Measurements from ENCODE around the gene MNT.
"Not testable (repeated sequence)": the region's sequence is repeated elsewhere in the genome, so short reads cannot be mapped to it uniquely, and the experiment has no call there.

Gene MNT

GRCh38 chr17:2400877-2401425, at the start of gene MNT:
TSS of gene MNT (minus strand) at chr17:2401060. CDS start at chr17:2400712, 348 bp downstream.
- DNase-seq (ENCODE audit: low spot score) = peak; percentile 91

DNA sequence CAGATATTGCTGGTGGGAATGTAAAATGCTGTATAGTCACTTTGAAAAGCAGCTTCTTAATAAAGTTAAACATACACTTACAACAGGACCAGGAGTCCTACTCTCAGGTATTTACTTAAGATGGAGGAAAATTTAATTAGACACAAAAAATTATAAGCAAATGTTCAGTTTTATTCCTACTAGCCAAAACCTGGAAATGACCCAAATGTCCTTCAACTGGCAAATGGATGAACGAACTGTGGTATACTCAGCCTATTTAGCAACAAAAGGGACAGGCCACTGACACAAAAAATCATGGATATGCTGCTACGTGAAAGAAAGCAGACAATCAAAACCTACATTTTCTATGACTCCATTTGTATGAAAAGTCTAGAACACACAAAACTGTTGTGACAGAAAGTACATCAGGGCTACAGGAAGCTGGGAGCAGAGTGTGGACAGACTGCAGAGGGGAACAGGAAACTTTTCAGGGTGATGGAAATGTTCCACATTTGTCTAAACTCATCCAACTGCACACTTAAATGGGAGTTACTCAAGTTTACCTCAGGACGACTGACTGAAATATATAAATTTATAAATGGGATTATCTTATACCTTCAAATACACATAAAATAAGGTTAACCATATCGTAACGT, 49.3 kb upstream of the MNT start:
- DNase-seq (ENCODE audit: low spot score) = no peak

- DNase-seq (ENCODE audit: low spot score) = no peak
These were observed 48.6 kb upstream of the MNT start for GRCh38 chr17:2449486-2449885.

GRCh38 chr17:2447479-2447878, 46.6 kb upstream of the MNT start:
- DNase-seq (ENCODE audit: low spot score) = not testable (repeated sequence)

DNA sequence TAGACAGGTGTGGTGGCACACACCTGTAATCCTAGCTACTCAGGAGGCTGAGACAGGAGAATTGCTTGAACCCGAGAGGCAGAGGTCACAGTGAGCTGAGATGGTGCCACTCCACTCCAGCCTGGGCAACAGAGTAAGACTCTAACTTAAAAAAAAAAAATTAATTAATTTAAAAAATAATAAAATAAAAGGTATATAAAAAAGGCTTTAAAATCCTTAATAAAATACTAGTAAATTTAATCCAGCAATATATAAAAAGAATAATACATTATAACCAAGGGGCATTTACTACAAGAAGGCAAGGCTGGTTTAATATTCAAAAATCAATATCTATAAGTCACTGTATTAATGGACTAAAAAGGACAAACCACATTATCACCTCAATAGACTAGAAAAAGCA, 44.8 kb upstream of the MNT start:
- DNase-seq (ENCODE audit: low spot score) = no peak

DNA sequence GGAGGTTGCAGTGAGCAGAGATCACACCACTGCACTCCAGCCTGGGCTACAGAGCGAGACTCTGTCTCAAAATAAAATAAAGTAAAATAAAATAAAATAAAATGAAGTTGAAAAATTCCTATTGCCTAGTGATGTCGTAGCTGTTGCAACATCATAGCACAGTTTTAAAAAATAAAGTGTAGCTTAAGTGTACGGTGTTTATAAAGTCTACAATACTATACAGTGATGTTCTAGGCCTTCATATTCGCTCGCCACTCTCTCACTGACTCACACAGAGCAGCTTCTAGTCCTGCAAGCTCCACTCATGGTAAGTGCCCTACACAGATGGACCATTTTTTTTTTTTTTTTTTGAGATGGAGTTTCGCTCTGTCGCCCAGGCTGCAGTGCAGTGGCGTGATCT, 43.5 kb upstream of the MNT start:
- DNase-seq (ENCODE audit: low spot score) = no peak

GRCh38 chr17:2442166-2442565, 41.3 kb upstream of the MNT start:
- no peak for DNase-seq (ENCODE audit: low spot score)

DNA sequence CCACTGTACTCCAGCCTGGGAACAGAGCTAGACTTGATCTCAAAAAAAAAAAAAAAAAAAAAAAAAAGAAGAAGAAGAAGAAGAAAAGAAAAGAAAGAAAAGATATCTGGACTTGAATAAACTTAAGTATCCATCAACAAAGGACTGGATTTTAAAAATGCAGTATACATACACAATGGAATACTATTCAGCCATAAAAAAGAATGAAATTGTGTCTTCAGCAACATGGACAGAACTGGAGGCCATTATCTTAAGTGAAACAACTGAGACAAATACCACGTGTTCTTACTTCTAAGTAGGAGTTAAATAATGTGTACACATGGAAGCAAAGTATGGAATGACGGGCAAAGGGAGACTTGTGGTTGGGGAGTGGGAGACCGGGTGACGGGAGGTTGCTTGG, 40.1 kb upstream of the MNT start:
- no peak for DNase-seq (ENCODE audit: low spot score)

DNA sequence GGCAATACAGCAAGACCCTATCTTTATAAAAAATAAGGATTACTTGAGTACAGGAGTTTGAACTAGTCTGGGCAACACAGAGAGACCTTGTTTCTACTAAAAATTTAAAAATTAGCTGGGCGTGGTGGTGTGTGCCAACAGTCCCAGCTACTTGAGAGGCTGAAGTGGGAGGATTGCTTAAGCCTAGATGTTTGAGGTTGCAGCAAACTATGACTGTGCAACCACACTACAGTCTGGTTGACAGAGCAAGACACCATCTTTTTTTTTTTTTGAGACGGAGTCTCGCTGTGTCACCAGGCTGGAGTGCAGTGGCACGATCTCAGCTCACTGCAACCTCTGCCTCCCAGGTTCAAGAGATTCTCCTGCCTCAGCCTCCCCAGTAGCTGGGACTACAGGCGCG, 39.1 kb upstream of the MNT start:
- DNase-seq (ENCODE audit: low spot score) = not testable (repeated sequence)

DNA sequence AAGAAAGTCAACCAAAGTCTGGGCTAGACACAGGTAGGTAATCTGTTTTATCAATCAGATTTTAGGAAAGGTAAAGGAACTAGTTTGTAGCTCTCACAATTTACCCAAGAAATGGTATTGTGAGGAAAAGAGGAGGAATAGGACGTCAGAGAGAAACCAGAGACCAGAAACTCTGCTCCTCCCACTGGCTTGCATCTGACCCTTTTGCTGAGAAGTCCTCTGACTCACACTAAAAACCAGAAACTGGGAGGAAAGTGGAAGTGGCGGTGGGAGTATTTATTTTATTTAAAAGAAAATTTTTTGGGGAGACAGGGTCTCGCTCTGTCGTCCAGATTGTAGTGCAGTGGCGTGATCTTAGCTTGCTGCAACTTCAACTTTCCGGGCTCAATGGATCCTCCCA, 38.0 kb upstream of the MNT start:
- DNase-seq (ENCODE audit: low spot score) = no peak

DNA sequence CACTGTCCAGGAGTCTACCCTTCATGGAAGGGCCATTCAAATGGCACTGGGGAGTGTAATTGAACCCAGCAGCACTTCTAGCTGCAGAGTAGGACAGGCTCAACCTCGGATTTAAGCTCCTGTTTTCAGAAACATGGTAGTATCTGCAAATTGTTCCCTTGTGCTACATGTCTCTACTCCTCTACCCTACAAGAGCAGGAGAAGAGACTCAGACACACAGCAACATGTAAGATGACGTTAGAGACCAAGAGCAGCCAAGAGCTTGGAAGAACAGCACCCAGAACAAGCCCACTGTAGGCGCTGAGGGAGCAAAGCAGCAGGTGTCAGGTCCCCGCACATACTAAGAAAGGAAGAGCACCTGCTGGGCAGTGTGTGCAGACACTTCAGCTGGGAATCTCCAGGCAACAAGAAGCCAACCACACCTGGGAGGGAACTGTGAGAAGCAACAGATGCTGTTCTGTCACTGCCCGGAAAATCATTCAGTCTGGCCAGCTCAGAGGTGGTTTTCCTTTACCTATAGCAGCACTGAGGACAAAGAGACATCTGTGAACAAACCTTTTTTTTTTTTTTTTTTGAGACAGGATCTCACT, 35.6 kb upstream of the MNT start:
- DNase-seq (ENCODE audit: low spot score) = no peak

DNA sequence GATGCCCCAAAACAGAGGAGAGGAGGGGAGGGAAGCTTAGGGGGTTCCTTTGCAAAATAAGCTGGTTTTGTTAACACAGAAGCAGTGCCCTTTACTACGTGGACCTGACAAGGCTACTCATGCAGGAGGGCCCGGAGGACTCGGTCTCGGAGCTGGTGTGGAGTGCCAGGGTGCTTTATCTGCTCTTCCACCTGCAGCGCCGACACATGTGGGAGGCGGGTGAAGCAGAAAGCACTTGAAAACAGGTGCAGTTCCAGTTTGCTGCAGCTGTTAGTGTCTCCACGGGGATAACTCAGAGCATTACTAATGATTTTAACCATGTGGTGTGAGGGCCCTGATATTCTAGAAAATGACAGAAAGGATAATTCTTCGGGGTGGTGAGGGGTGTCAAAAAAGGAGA, 35.0 kb upstream of the MNT start:
- DNase-seq (ENCODE audit: low spot score) = no peak

GRCh38 chr17:2435181-2435741, 34.4 kb upstream of the MNT start:
- DNase-seq (ENCODE audit: low spot score) = no peak

GRCh38 chr17:2433696-2434095, 32.8 kb upstream of the MNT start:
- no peak for DNase-seq (ENCODE audit: low spot score)

DNA sequence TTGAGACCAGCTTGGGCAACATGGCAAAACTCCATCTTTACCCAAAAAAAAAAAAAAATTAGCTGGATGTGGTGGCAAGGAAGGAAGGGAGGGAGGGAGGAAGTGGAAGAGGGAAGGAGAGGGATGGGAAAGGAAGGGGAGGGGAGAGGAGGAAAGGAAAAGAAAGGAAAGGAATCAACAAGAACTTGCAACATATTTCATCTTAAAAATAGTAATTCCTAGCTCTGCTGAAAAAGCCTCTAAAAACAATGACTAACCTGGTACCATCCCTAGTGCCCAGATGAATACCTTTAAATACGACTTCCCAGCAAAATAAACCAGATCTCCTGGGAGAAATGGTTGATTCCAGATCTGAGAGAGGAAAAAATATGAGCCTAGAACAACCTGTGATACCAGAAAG, 27.1 kb upstream of the MNT start:
- no peak for DNase-seq (ENCODE audit: low spot score)

GRCh38 chr17:2427215-2427614, 26.4 kb upstream of the MNT start:
- DNase-seq (ENCODE audit: low spot score) = no peak

GRCh38 chr17:2423271-2423670, 22.4 kb upstream of the MNT start:
- DNase-seq (ENCODE audit: low spot score) = no peak

- no peak for DNase-seq (ENCODE audit: low spot score)
These were observed 20.7 kb upstream of the MNT start for GRCh38 chr17:2421315-2422147.

DNA sequence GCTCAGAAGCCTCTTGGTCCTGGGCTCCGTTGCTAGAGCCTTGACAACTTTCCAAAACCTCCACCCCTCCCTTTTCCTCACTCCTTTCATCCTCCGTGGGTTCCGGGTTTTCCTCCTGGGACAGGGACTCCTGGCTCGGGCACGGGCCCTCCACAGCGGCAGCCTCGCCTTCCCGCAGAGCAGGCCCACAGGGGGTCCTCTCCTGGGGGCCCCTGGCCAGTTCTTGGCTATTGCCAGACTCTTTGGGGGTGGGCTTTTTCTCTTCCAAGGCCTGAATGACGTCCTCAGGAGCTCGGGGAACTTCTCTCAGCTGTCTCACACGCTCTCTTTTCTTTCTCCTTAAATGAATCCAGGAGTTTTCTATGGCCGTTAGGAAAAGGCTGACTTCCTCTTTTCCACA, 19.3 kb upstream of the MNT start:
- no peak for DNase-seq (ENCODE audit: low spot score)

DNA sequence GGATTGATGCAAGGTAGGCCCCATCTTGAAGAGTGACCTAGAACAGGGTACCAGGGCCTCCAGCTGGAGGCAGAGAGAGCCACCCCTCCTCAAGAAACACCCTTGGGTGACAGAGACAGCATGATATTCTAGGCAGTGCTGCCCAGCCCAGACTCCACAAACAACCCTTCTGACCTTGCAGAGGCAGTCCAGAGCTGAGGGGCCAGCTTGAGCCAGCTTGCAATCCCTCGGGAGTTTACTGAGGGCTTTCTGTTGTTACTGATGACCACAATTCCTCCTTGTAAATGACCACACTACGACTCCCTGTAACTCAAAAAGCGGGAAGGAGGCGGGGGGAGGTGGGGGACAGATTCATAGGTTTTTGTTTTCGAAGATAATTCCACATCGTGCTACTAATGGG, 18.6 kb upstream of the MNT start:
- no peak for DNase-seq (ENCODE audit: low spot score)

DNA sequence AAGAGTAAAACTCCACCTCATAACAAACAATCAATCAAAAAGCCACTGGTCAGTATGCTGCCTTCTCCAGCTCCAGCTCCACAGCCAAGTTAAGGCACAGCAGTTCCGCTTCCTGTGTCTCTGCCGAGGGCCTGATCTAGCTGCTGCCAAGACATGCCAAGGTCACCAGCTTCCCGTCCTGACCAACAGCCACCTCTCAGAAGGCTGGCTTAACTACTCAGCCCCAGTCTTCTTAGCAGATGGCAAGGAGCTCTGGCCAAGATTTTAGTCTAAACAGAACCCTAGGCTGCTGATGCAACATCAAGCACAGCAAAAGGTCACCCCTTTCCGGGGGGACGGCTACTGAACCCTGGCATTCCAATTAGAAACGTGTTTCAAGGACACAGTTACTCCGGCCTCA, 17.7 kb upstream of the MNT start:
- no peak for DNase-seq (ENCODE audit: low spot score)

DNA sequence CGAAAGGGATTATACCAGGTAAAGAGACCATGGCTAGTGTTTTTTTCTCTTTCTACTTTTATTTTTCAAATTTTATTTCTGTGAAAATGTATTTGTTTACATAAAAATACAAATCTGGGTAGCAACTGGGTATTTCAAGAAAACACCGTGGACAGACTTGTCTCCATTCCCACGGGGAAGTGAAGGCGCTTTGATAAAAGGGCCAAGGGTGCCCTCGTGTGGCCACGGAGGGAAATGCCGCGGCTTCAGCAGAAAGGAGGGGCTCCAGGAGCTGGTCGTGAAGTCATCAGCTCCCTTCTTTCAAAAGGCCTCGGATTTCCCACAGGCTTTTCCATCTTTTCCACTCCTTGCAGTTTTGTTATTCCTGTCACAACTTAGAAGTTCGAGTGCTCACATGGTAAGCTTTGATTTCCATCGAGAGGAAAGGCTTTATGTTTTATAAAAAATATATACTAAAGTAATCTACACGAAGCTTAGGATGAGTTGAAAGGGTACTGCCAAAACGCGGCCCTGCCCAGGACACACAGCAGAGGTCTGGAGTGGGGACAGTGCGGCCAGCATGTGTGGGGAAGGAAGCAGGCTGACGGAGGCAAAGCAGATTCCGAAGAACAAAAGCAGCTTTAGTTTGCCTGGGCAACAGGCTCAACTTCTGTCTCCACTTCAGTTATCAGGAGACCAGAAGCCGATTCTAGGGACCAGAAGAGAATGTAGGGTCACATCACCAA, 15.3 kb upstream of the MNT start:
- peak; percentile 89 for DNase-seq (ENCODE audit: low spot score)

Data from hematopoietic multipotent progenitor cell treated with erythropoietin and hydrocortisone succinate and interleukin-3 and kit ligand, for 15 days (in vitro differentiated cells).